H1 (cell line): ENCODE data around the gene TBC1D10A. TPM values are rescaled to one million over a fixed set of nuclear protein-coding genes. Genes with fewer than 3 reads are reported as not detected.

Source experiments
- CTCF ChIA-PET: fragments of 300-600 bp; sonication (Branson Sonifier 250); formaldehyde crosslinking; loops from one replicate; lab custom pipeline; 2021; ENCODE audit not compliant: partially characterized antibody; lab: Charles Lee
- POLR2A ChIA-PET: fragments of 300-600 bp; sonication (Branson Sonifier 250); formaldehyde crosslinking; loops from one replicate; lab custom pipeline; 2021; ENCODE audit warnings: inconsistent platforms; ENCODE audit not compliant: partially characterized antibody; lab: Charles Lee
- DNase-seq, 2 experiments: peaks; one replicate each; pipeline versions ENCODE4 v3.0.0 to v3.0.0-alpha.2; 2010 to 2022; ENCODE audit warnings: low spot score in 2 of 2, low read depth in 1 of 2, mixed read lengths in 1 of 2
- FAIRE-seq: peaks from 2 replicates; lab custom pipeline; 2011; peaks lifted over from hg19 to GRCh38; lab: Jason Lieb, UNC
- H2AFZ ChIP-seq: 2 replicates; pipeline ENCODE4 v1.8.1; 2012; ENCODE audit warnings: low read length, inconsistent platforms
- H2AK5ac ChIP-seq: 2 replicates; pipeline ENCODE4 v1.6.1; 2013; ENCODE audit warnings: low read depth, low read length
- H2BK120ac ChIP-seq: replicated peaks from 2 replicates; pipeline ENCODE3; 2013; ENCODE audit warnings: low read depth, low read length, inconsistent platforms
- H2BK12ac ChIP-seq: 2 replicates; pipeline ENCODE4 v1.6.1; 2013; ENCODE audit warnings: low read depth, low read length
- H2BK15ac ChIP-seq: 2 replicates; pipeline ENCODE4 v1.6.1; 2013; ENCODE audit warnings: low read length
- H2BK20ac ChIP-seq: 2 replicates; pipeline ENCODE4 v1.6.1; 2013; ENCODE audit warnings: low read length
- H2BK5ac ChIP-seq: 2 replicates; pipeline ENCODE4 v1.6.1; 2013; ENCODE audit warnings: low read depth, low read length
- H3K14ac ChIP-seq: 2 replicates; pipeline ENCODE4 v1.6.1; 2013; ENCODE audit warnings: inconsistent platforms; ENCODE audit not compliant: insufficient read length
- H3K18ac ChIP-seq: 2 replicates; pipeline ENCODE4 v1.6.1; 2013; ENCODE audit warnings: low read length; ENCODE audit errors: extremely low read depth
- H3K23ac ChIP-seq: 2 replicates; pipeline ENCODE4 v1.6.1; 2013; ENCODE audit warnings: inconsistent platforms; ENCODE audit not compliant: insufficient read length
- H3K23me2 ChIP-seq: 2 replicates; pipeline ENCODE4 v1.6.1; 2013; ENCODE audit warnings: low read depth, low read length
- H3K27ac ChIP-seq: 2 replicates; pipeline ENCODE4 v1.6.1; 2011; ENCODE audit warnings: low read depth, low read length, inconsistent platforms
- H3K27me3 ChIP-seq, 4 experiments: replicated peaks in 1 of 4; 1 replicate in 1 of 4; 2 replicates in 3 of 4; pipeline versions ENCODE4 v1.6.1 to v1.8.1; 2011 to 2013; ENCODE audit warnings: low read length in 3 of 4, mild to moderate bottlenecking in 3 of 4, inconsistent platforms in 2 of 4, mixed read lengths in 2 of 4, moderate library complexity in 1 of 4; ENCODE audit not compliant: control insufficient read depth in 3 of 4, insufficient read depth in 3 of 4; ENCODE audit errors: extremely low read depth in 1 of 4
- H3K36me3 ChIP-seq, 4 experiments: 2 replicates each; pipeline versions ENCODE4 v1.6.1 to v1.8.1; 2011 to 2013; ENCODE audit warnings: mild to moderate bottlenecking in 4 of 4, low read length in 3 of 4, moderate library complexity in 2 of 4, control low read depth in 1 of 4, inconsistent platforms in 1 of 4; ENCODE audit not compliant: insufficient read depth in 4 of 4, control insufficient read depth in 2 of 4
- H3K4ac ChIP-seq: replicated peaks from 2 replicates; pipeline ENCODE3; 2013; ENCODE audit warnings: low read length, low read depth, mixed read lengths, inconsistent platforms; ENCODE audit not compliant: insufficient read length
- H3K4me1 ChIP-seq, 4 experiments: replicated peaks in 1 of 4; 1 replicate in 1 of 4; 2 replicates in 3 of 4; pipeline versions ENCODE4 v1.6.1 to v1.8.1; 2011 to 2013; ENCODE audit warnings: low read length in 3 of 4, inconsistent platforms in 2 of 4, mixed read lengths in 1 of 4; ENCODE audit not compliant: insufficient read depth in 4 of 4, control insufficient read depth in 3 of 4
- H3K4me2 ChIP-seq, 2 experiments: 2 replicates each; pipeline versions ENCODE4 v1.6.1 to v1.8.1; 2011 to 2013; ENCODE audit warnings: low read depth in 2 of 2, low read length in 2 of 2, control low read depth in 1 of 2, inconsistent platforms in 1 of 2, mild to moderate bottlenecking in 1 of 2; ENCODE audit not compliant: insufficient read depth in 1 of 2
- H3K4me3 ChIP-seq, 4 experiments: fragments of 200-600, 300-600 bp in 1 of 4; sonication (generic), shearing (Covaris generic), sonication (Bioruptor Twin) in 1 of 4; 2 replicates each; pipeline versions ENCODE4 v1.5.1 to v1.8.1; 2011 to 2016; ENCODE audit warnings: low read length in 4 of 4, low read depth in 3 of 4, control low read depth in 2 of 4, inconsistent platforms in 2 of 4, mild to moderate bottlenecking in 2 of 4, mixed read lengths in 1 of 4, moderate library complexity in 1 of 4; ENCODE audit not compliant: insufficient read depth in 2 of 4; ENCODE audit errors: extremely low read depth in 1 of 4
- H3K56ac ChIP-seq: replicated peaks from 2 replicates; pipeline ENCODE3; 2013; ENCODE audit warnings: low read depth, mild to moderate bottlenecking, mixed read lengths, low read length, inconsistent platforms; ENCODE audit not compliant: insufficient read length
- H3K79me1 ChIP-seq: 2 replicates; pipeline ENCODE4 v1.6.1; 2013; ENCODE audit warnings: low read depth, low read length, control low read depth
- H3K79me2 ChIP-seq, 2 experiments: 2 replicates each; pipeline versions ENCODE4 v1.6.1 to v1.8.1; 2012 to 2013; ENCODE audit warnings: low read length in 2 of 2, mild to moderate bottlenecking in 2 of 2, inconsistent platforms in 1 of 2; ENCODE audit not compliant: insufficient read depth in 2 of 2, control insufficient read depth in 1 of 2
- H3K9ac ChIP-seq, 4 experiments: replicated peaks in 1 of 4; 1 replicate in 1 of 4; 2 replicates in 3 of 4; pipeline versions ENCODE4 v1.6.1 to v1.8.1; 2011 to 2013; ENCODE audit warnings: low read depth in 3 of 4, low read length in 3 of 4, control low read depth in 2 of 4, mild to moderate bottlenecking in 2 of 4, moderate library complexity in 2 of 4, inconsistent platforms in 1 of 4; ENCODE audit errors: extremely low read depth in 1 of 4
- H3K9me3 ChIP-seq, 2 experiments: 2 replicates each; pipeline versions ENCODE4 v1.6.1 to v1.8.1; 2012 to 2013; ENCODE audit warnings: mild to moderate bottlenecking in 2 of 2, moderate library complexity in 2 of 2, control low read depth in 1 of 2, inconsistent platforms in 1 of 2, low read depth in 1 of 2, low read length in 1 of 2, mixed read lengths in 1 of 2; ENCODE audit not compliant: insufficient read depth in 2 of 2
- H4K20me1 ChIP-seq, 2 experiments: replicated peaks in 1 of 2; 2 replicates each; pipeline versions ENCODE3 to v1.8.1; 2011 to 2013; ENCODE audit warnings: inconsistent platforms in 2 of 2, low read length in 2 of 2, mild to moderate bottlenecking in 1 of 2; ENCODE audit not compliant: insufficient read depth in 2 of 2, control insufficient read depth in 1 of 2
- H4K5ac ChIP-seq: 2 replicates; pipeline ENCODE4 v1.6.1; 2013; ENCODE audit warnings: low read length, low read depth, mixed read lengths, inconsistent platforms; ENCODE audit not compliant: insufficient read length
- H4K8ac ChIP-seq: 2 replicates; pipeline ENCODE4 v1.8.0; 2013; ENCODE audit warnings: mild to moderate bottlenecking, moderate library complexity, low read length, inconsistent platforms; ENCODE audit not compliant: insufficient read depth; ENCODE audit errors: extremely low read depth
- H4K91ac ChIP-seq: replicated peaks from 2 replicates; pipeline ENCODE3; 2013; ENCODE audit warnings: low read length, mixed read lengths, inconsistent platforms; ENCODE audit not compliant: insufficient read length
- CBX5 ChIP-seq: fragments of 300-800, 300-1000 bp; sonication (generic); IDR thresholded peaks from 2 replicates; pipeline ENCODE4 v1.7.1; 2016; ENCODE audit warnings: antibody characterized with exemption, low read length, low read depth
- CEBPB ChIP-seq: IDR thresholded peaks from 2 replicates; pipeline ENCODE4 v1.6.1; 2012; ENCODE audit warnings: low read depth, low read length
- RNF2 ChIP-seq: fragments of 200-900, 300-1000 bp; sonication (generic); IDR thresholded peaks from 2 replicates; pipeline ENCODE4 v1.7.1; 2016; ENCODE audit warnings: borderline replicate concordance, low read depth, mild to moderate bottlenecking, antibody characterized with exemption, low read length; ENCODE audit not compliant: poor library complexity, severe bottlenecking; ENCODE audit errors: missing control alignments
- TAF1 ChIP-seq: IDR thresholded peaks from 2 replicates; pipeline ENCODE4 v1.6.1; 2011; ENCODE audit warnings: mild to moderate bottlenecking, low read depth, low read length
- TAF7 ChIP-seq: optimal IDR thresholded peaks from 2 replicates; pipeline ENCODE3; 2011; ENCODE audit warnings: low read depth, mild to moderate bottlenecking, inconsistent platforms, low read length, moderate library complexity, borderline replicate concordance
- WGBS, 2 experiments: shearing (Covaris generic) in 1 of 2; methylation state at CpG; one replicate each; pipeline versions ENCODE4 v1.1.6 to v1.1.7; 2013 to 2015; ENCODE audit warnings: low lambda C conversion rate in 2 of 2, mixed read lengths in 2 of 2, inconsistent platforms in 1 of 2, low coverage in 1 of 2, missing lambda C conversion rate in 1 of 2; ENCODE audit not compliant: insufficient replicate concordance in 2 of 2, insufficient coverage in 1 of 2, insufficient read length in 1 of 2; ENCODE audit errors: extremely low coverage in 1 of 2, missing lambda C conversion rate in 1 of 2; 5-methylcytosine and 5-hydroxymethylcytosine counted together
- polyA plus RNA-seq, 7 experiments: library from polyadenylated mRNA; depleted of rRNA in 3 of 7; stranded (reverse) in 5 of 7; unstranded in 2 of 7; fragments of >200 nt in 5 of 7; fragments of 200-250 nt in 2 of 7; gene quantifications; 1 replicate in 5 of 7; 2 replicates in 1 of 7; 4 replicates in 1 of 7; pipeline versions ENCODE4 v1.2.1 to v1.2.3, GENCODE V29; 2011 to 2013; ENCODE audit warnings: missing spikeins in 2 of 7, mixed read lengths in 2 of 7
- total RNA-seq: library from RNA; stranded (reverse); fragmentation: NEBNext Ultra II Directional; extraction: Animal tissue kit (Norgen Biotek cat#: 25700); gene quantifications from 2 replicates; pipeline ENCODE4 v1.2.1, GENCODE V29; 2021

TBC1D10A gene
- total and polyA plus RNA-seq, 2 of the 8 experiments (the other 6 are each of a cell fraction or from before 2014, with no cell fraction given): 5.4 to 7.0 TPM

- Histone ChIP-seq H2BK5ac (no peak overlapping the region), H3K4me1 (peaks cover 0 to 18% (median 14%) of the 10 kb centered on the region in 4 experiments; a peak in 6 of 7 replicates), H4K20me1 (no peaks in the 10 kb centered on the region), H3K4ac (no peak overlapping the region), H3K79me1 (no peaks in the 10 kb centered on the region), H2BK120ac (no peak overlapping the region), H2AFZ (no peak overlapping the region), H3K36me3 (no peaks in the 10 kb centered on the region), H3K23me2 (peaks cover 12% of the 10 kb centered on the region; the same call in 1 of the 2 replicates), H3K79me2 (no peaks in the 10 kb centered on the region), H3K23ac (no peak overlapping the region), H2AK5ac (no peak overlapping the region), H4K5ac (no peak overlapping the region), H2BK15ac (no peak overlapping the region), H3K14ac (no peak overlapping the region), H2BK20ac (no peak overlapping the region), H3K9me3 (no peaks in the 10 kb centered on the region), H4K8ac (no peak overlapping the region), H3K9ac (no peak overlapping the region), H3K27me3 (no peaks in the 10 kb centered on the region), H3K27ac (no peak overlapping the region), H2BK12ac (no peak overlapping the region), H3K4me3 (no peak overlapping the region), H3K56ac (no peak overlapping the region), H3K18ac (no peak overlapping the region), H3K4me2 (no peak overlapping the region), H4K91ac (no peak overlapping the region)
- WGBS, 2 experiments: 88% methylated on average over 7 of the region's 7 CpGs; no CpG with 5 or more reads in 1 of the 2 experiments
- POLR2A ChIA-PET: interaction anchor here (1.2 kb wide), 1 partner anchor 44 kb away, joined by 3 read pairs; no protein-coding TSS in a partner anchor
- DNase-seq (no peak), FAIRE-seq (no peak)
- CTCF ChIA-PET: interaction anchor here (0.8 to 9.1 kb wide), 2 partner anchors 8 to 30 kb away, joined by 3 to 203 read pairs; partner anchors contain the start of gene TBC1D10A
- no peak for TF ChIP-seq TAF1
- no peak for TF ChIP-seq TAF7
- TF ChIP-seq RNF2: no peak
- no peak for TF ChIP-seq CBX5
- TF ChIP-seq CEBPB: no peak
These were observed 33.7 kb downstream of the TBC1D10A start for GRCh38 chr22:30293026-30293425.
